NOMO-1 treated with dmso at 0.1 percent for 144 hours (cell line): ENCODE data around the gene PYGM.

ENCODE experiments used
- DNase-seq: peaks from one replicate; lab custom pipeline; 2025; ENCODE audit not compliant: unreplicated experiment; lab: John Stamatoyannopoulos, UW

Gene PYGM

GRCh38 chr11:64768300-64768694 lies 8.5 kb upstream of the PYGM start:
- DNase-seq, result no peak

GRCh38 chr11:64767344-64768299 lies 7.8 kb upstream of the PYGM start:
- DNase-seq, result peak; percentile 21

- DNase-seq, result no peak
These were observed 7.1 kb upstream of the PYGM start for GRCh38 chr11:64766881-64767280.

- no peak for DNase-seq
These were observed 6.3 kb upstream of the PYGM start for GRCh38 chr11:64765851-64766665.

- no peak for DNase-seq
These were observed 5.6 kb upstream of the PYGM start for GRCh38 chr11:64765291-64765850.

- no peak for DNase-seq
These were observed 5.0 kb upstream of the PYGM start for GRCh38 chr11:64764753-64765152.

- DNase-seq, result no peak
These were observed 4.4 kb upstream of the PYGM start for GRCh38 chr11:64764040-64764611.

GRCh38 chr11:64763526-64764039 lies 3.8 kb upstream of the PYGM start:
- no peak for DNase-seq

- no peak for DNase-seq
These were observed 3.1 kb upstream of the PYGM start for GRCh38 chr11:64762674-64763525.

- DNase-seq, result no peak
These were observed 2.5 kb upstream of the PYGM start for GRCh38 chr11:64762277-64762673.

GRCh38 chr11:64760759-64761420 lies 1.1 kb upstream of the PYGM start:
- no peak for DNase-seq

GRCh38 chr11:64759131-64759721 lies 548 bp downstream of the PYGM start:
- DNase-seq, result no peak

GRCh38 chr11:64758330-64759079 lies 1.3 kb downstream of the PYGM start:
- DNase-seq, result no peak

GRCh38 chr11:64757549-64758329 lies 2.0 kb downstream of the PYGM start:
- DNase-seq, result no peak

- DNase-seq, result no peak
These were observed 4.0 kb downstream of the PYGM start for GRCh38 chr11:64755681-64756361.

- no peak for DNase-seq
These were observed 4.7 kb downstream of the PYGM start for GRCh38 chr11:64754919-64755662.
